Adrenal gland (tissue), 12 donors: ENCODE data around the gene BRCA2. TPM values are rescaled to one million over a fixed set of nuclear protein-coding genes. Genes with fewer than 3 reads are reported as not detected.

Experiments
- DNase-seq, 7 donors: peaks; one replicate each; pipeline ENCODE4 v3.0.0-alpha.2; 2019 to 2020
- H3K27ac ChIP-seq, 5 donors: fragments of 200-600 bp; sonication (generic) in 4 of 5; 1 replicate in 3 of 5; 2 replicates in 2 of 5; pipeline versions ENCODE4 v1.5.1 to v1.8.0; 2016 to 2020; ENCODE audit warnings: mild to moderate bottlenecking in 1 of 5
- H3K27me3 ChIP-seq: fragments of 200-600 bp; 2 replicates; pipeline ENCODE4 v1.8.0; 2021
- H3K36me3 ChIP-seq, 2 donors: fragments of 200-600 bp; replicated peaks in 1 of 2; 1 replicate in 1 of 2; 2 replicates in 1 of 2; pipeline versions ENCODE4 v1.5.1 to v1.8.0; 2018 to 2022
- H3K4me1 ChIP-seq, 2 donors: fragments of 200-600 bp; replicated peaks in 1 of 2; 1 replicate in 1 of 2; 2 replicates in 1 of 2; pipeline versions ENCODE4 v1.5.1 to v1.8.0; 2018 to 2021
- H3K4me3 ChIP-seq, 4 donors: fragments of 200-600 bp; sonication (generic) in 3 of 4; one replicate each; pipeline ENCODE4 v1.5.1; 2016 to 2018
- H3K9me3 ChIP-seq, 3 donors: fragments of 200-600 bp; sonication (generic) in 1 of 3; replicated peaks in 1 of 3; 1 replicate in 2 of 3; 2 replicates in 1 of 3; pipeline versions ENCODE4 v1.5.1 to v1.8.0; 2016 to 2021
- POLR2A ChIP-seq, 2 donors: fragments of 450-650 bp; IDR thresholded peaks; one replicate each; pipeline ENCODE4 v1.6.1; 2017; ENCODE audit warnings: antibody characterized with exemption in 2 of 2, mild to moderate bottlenecking in 2 of 2, moderate library complexity in 1 of 2
- WGBS, 4 donors: extraction: QIAGEN DNeasy Blood & Tissue Kit in 2 of 4; methylation state at CpG; one replicate each; pipeline versions ENCODE4 v1.1.5 to v1.1.7; 2013 to 2017; 5-methylcytosine and 5-hydroxymethylcytosine counted together
- intact Hi-C, 2 donors: fragments of 100-400 bp; cut with DNase I; formaldehyde crosslinking; loops; one replicate each; pipeline versions ENCODE4 v1.14.1 to v1.15.0; 2022 to 2023
- polyA plus RNA-seq, 3 donors: library from polyadenylated mRNA; stranded (reverse); fragments of 200-250 nt in 2 of 3; fragments of 350-450 nt in 1 of 3; fragmentation: Illumina TruSeq in 1 of 3; extraction: RNeasy Lipid Tissue Mini Kit (QIAGEN cat#74804) in 1 of 3; gene quantifications; one replicate each; pipeline ENCODE4 v1.2.3, GENCODE V29; 2013 to 2014
- total RNA-seq, 9 donors: library from RNA; depleted of rRNA in 4 of 9; stranded (reverse); fragments of >200 nt in 4 of 9; fragments of 120-200 nt in 1 of 9; fragmentation: NEBNext Ultra II Directional in 1 of 9; extraction: Animal tissue kit (Norgen Biotek cat#: 25700) in 1 of 9; gene quantifications; one replicate each; pipeline versions ENCODE4 v1.1.0 to v1.2.4, GENCODE V29; 2013 to 2023
- TF ChIP-seq, protein P1 (sequence below), 6 experiments: fragments of 450-650 bp in 4 of 6; fragments of 200-600 bp in 2 of 6; sonication (generic) in 1 of 6; IDR thresholded peaks; 1 replicate in 5 of 6; 2 replicates in 1 of 6; pipeline versions ENCODE4 v1.5.1 to v1.8.0; 2016 to 2021; ENCODE audit warnings: antibody characterized with exemption in 6 of 6, mild to moderate bottlenecking in 2 of 6, moderate library complexity in 1 of 6
- donor health status: healthy with polysubstance abuse.
- donor health status: Bipolar disorder and iron deficiency.
- donor health status: DM: yes; HTN: yes; CAD: no.
- donor health status: DM: no; HTN: no; CAD: no.
- donor health status: DM: no; HTN: no; CAD: no.
- donor health status: DM: yes; HTN: yes; CAD: no.

BRCA2 gene
- total and polyA plus RNA-seq, 12 donors, result 0.07 to 4.5 (median 1.2) TPM

DNA sequence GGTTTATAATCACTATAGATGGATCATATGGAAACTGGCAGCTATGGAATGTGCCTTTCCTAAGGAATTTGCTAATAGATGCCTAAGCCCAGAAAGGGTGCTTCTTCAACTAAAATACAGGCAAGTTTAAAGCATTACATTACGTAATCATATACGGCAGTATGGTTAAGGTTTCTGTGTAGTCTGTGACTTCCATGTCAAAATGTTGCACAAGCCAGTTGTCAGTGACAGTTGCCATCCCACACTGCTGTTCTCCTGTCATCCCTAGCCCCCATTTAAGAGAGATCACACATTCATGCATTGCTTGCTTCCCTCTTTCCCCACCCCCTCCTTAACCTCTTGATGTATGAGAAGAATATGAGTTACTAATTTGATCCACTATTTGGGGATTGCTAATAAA is 47.3 kb downstream of the BRCA2 start:
- intact Hi-C loops, result no loop called here
- no peak for TF ChIP-seq POLR2A (IDR thresholded peaks at IDR 0.05)
- TF ChIP-seq, protein P1, sequence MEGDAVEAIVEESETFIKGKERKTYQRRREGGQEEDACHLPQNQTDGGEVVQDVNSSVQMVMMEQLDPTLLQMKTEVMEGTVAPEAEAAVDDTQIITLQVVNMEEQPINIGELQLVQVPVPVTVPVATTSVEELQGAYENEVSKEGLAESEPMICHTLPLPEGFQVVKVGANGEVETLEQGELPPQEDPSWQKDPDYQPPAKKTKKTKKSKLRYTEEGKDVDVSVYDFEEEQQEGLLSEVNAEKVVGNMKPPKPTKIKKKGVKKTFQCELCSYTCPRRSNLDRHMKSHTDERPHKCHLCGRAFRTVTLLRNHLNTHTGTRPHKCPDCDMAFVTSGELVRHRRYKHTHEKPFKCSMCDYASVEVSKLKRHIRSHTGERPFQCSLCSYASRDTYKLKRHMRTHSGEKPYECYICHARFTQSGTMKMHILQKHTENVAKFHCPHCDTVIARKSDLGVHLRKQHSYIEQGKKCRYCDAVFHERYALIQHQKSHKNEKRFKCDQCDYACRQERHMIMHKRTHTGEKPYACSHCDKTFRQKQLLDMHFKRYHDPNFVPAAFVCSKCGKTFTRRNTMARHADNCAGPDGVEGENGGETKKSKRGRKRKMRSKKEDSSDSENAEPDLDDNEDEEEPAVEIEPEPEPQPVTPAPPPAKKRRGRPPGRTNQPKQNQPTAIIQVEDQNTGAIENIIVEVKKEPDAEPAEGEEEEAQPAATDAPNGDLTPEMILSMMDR (IDR thresholded peaks at IDR 0.05), result no peak
- Histone ChIP-seq H3K27ac (no peak overlapping the region), H3K36me3 (no peaks in the 10 kb centered on the region), H3K4me1 (no peaks in the 10 kb centered on the region), H3K9me3 (no peaks in the 10 kb centered on the region), H3K27me3 (no peaks in the 10 kb centered on the region), H3K4me3 (no peak overlapping the region)
- 86 to 97% (median 90%) methylated on average over 2 of the region's 2 CpGs for WGBS, 4 donors
- DNase-seq, result no peak

DNA sequence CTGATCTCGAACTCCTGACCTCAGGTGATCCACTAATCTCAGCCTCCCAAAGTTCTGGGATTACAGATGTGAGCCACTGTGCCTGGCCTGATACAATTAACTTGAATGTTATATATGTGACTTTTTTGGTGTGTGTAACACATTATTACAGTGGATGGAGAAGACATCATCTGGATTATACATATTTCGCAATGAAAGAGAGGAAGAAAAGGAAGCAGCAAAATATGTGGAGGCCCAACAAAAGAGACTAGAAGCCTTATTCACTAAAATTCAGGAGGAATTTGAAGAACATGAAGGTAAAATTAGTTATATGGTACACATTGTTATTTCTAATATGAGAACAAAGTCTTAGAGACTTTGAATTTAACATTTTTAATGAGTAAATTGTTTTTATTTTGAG is 55.5 kb downstream of the BRCA2 start:
- no peaks in the 10 kb centered on the region for H3K4me1 ChIP-seq
- H3K36me3 ChIP-seq, result no peaks in the 10 kb centered on the region
- no peak for DNase-seq
- H3K9me3 ChIP-seq, result no peaks in the 10 kb centered on the region
- TF ChIP-seq, protein P1 (IDR thresholded peaks at IDR 0.05), result no peak
- no peak for TF ChIP-seq POLR2A (IDR thresholded peaks at IDR 0.05)
- WGBS, 4 donors, result 95 to 99% (median 96%) methylated on average over 2 of the region's 2 CpGs
- no peak overlapping the region for H3K27ac ChIP-seq
- no peaks in the 10 kb centered on the region for H3K27me3 ChIP-seq
- no peak overlapping the region for H3K4me3 ChIP-seq
- intact Hi-C loops, result no loop called here

DNA sequence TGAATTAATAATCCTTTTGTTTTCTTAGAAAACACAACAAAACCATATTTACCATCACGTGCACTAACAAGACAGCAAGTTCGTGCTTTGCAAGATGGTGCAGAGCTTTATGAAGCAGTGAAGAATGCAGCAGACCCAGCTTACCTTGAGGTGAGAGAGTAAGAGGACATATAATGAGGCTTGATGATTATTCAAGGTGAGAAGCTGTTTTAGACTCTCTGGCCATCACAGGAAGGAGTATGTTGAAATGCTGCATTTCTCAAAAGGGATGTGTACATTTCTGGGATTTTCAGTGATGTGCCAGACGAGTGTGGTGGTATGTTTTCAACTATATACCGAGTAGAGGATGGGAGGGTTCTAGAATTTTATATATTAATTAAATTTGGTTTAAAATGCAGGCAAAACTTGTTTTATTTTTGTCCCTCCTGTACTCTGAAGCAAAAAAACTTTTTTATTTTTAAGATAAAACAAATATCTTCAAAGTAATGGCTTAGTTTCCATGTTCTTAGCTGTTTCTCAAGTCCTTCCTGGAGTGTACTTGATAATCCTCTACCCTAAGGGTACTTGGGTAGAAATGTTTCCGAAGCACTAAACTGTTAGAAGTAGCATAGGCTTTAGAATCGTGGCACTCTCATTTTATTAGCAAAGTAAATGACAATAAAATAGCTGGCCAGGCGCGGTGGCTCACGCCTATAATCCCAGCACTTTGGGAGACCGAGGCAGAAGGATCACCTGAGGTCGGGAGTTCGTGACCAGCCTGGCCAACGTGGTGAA is 61.5 kb downstream of the BRCA2 start:
- TF ChIP-seq POLR2A (IDR thresholded peaks at IDR 0.05), result no peak
- TF ChIP-seq, protein P1 (IDR thresholded peaks at IDR 0.05), result no peak
- Histone ChIP-seq H3K9me3 (no peaks in the 10 kb centered on the region), H3K4me1 (no peaks in the 10 kb centered on the region), H3K4me3 (no peak overlapping the region), H3K36me3 (no peaks in the 10 kb centered on the region), H3K27ac (no peak overlapping the region), H3K27me3 (no peaks in the 10 kb centered on the region)
- intact Hi-C loops, result no loop called here
- WGBS, 4 donors, result 87 to 96% (median 94%) methylated on average over 12 to 13 of the region's 13 CpGs
- no peak for DNase-seq

DNA sequence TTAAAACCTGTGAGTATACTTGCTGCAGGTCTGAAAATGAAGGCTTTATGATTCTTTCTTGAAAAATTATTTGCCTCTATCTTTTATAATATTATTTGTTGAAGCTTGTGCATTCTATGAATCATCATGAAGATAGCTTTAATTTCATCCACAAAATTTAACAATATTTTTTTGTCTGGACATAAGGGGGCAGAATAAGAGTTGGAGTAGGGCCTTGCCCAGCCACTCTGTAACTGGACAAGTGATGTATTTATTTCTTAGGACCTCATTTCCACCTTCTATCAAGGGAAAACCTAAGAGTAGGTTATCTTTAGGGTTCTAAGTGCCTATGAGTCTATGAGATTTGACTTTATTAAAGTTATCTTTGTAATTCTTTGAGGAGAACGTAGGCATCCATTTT is 62.7 kb downstream of the BRCA2 start:
- DNase-seq, result no peak
- no peak overlapping the region for H3K4me3 ChIP-seq
- H3K27me3 ChIP-seq, result no peaks in the 10 kb centered on the region
- H3K36me3 ChIP-seq, result no peaks in the 10 kb centered on the region
- 92 to 94% (median 93%) methylated on average over 1 of the region's 1 CpG for WGBS, 4 donors
- no peaks in the 10 kb centered on the region for H3K9me3 ChIP-seq
- TF ChIP-seq POLR2A (IDR thresholded peaks at IDR 0.05), result no peak
- TF ChIP-seq, protein P1 (IDR thresholded peaks at IDR 0.05), result no peak
- H3K4me1 ChIP-seq, result no peaks in the 10 kb centered on the region
- H3K27ac ChIP-seq, result no peak overlapping the region
- intact Hi-C loops, result no loop called here
